Measurements from ENCODE around the gene CAP1.

The CAP1 gene

GRCh38 chr1:40058453-40059337 lies 18.2 kb downstream of the CAP1 start:
- H3K4me3 ChIP-seq (ENCODE audit: low read length), result no peak overlapping the region
- DNase-seq (ENCODE audit: low read depth), result no peak
- TF ChIP-seq CTCF (conservative IDR thresholded peaks at IDR 0.05; ENCODE audit: low read depth, low read length), result no peak

GRCh38 chr1:40059338-40059959 lies 18.9 kb downstream of the CAP1 start:
- TF ChIP-seq CTCF (conservative IDR thresholded peaks at IDR 0.05; ENCODE audit: low read depth, low read length), result no peak
- no peak overlapping the region for H3K4me3 ChIP-seq (ENCODE audit: low read length)
- no peak for DNase-seq (ENCODE audit: low read depth)

GRCh38 chr1:40059960-40060750 lies 19.6 kb downstream of the CAP1 start:
- TF ChIP-seq CTCF (conservative IDR thresholded peaks at IDR 0.05; ENCODE audit: low read depth, low read length), result no peak
- no peak overlapping the region for H3K4me3 ChIP-seq (ENCODE audit: low read length)
- DNase-seq (ENCODE audit: low read depth), result no peak

GRCh38 chr1:40064797-40065499 lies 24.4 kb downstream of the CAP1 start:
- no peak overlapping the region for H3K4me3 ChIP-seq (ENCODE audit: low read length)
- no peak for DNase-seq (ENCODE audit: low read depth)
- TF ChIP-seq CTCF (conservative IDR thresholded peaks at IDR 0.05; ENCODE audit: low read depth, low read length), result no peak

GRCh38 chr1:40067023-40067422 lies 26.5 kb downstream of the CAP1 start:
- TF ChIP-seq CTCF (conservative IDR thresholded peaks at IDR 0.05; ENCODE audit: low read depth, low read length), result no peak
- no peak for DNase-seq (ENCODE audit: low read depth)
- no peak overlapping the region for H3K4me3 ChIP-seq (ENCODE audit: low read length)

- H3K4me3 ChIP-seq (ENCODE audit: low read length), result no peak overlapping the region
- no peak for DNase-seq (ENCODE audit: low read depth)
- TF ChIP-seq CTCF (conservative IDR thresholded peaks at IDR 0.05; ENCODE audit: low read depth, low read length), result no peak
Measured at GRCh38 chr1:40067851-40068250, 27.3 kb downstream of the CAP1 start.

Measured in retinal pigment epithelial cell (primary cell).